ENCODE results near the gene MTCL1.

The MTCL1 gene

DNA sequence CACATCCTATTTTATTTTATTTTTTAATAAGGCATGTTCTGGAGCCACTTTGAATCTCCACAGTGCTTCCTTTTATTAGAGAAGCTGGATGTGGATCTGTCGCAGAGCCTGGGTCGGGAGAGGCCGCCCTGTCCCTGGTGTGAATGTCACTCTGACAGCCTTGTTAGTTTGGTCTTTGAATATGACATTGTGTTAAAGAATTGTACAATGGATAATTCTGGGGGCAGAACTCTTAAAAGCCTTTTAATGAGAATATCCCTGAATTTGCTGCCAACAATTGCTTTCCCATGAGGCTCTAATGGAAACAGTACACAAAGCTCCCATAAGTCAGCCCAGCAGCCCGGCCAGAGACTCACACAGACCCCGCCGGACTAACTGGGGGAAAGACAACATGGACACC, 82.4 kb downstream of the MTCL1 start:
- Histone ChIP-seq H3K4me1 (no peaks in the 10 kb centered on the region), H3K79me2 (no peaks in the 10 kb centered on the region), H3K4me3 (ENCODE audit: low read depth, low read length) (no peak overlapping the region), H3K9me3 (ENCODE audit: control insufficient read depth, low read length) (no peaks in the 10 kb centered on the region), H3K9ac (no peak overlapping the region), H3K4me2 (ENCODE audit: low read length) (no peak overlapping the region), H3K27me3 (ENCODE audit: control insufficient read depth, insufficient read depth, low read length) (no peaks in the 10 kb centered on the region), H2AFZ (no peak overlapping the region), H3K27ac (no peak overlapping the region), H3K36me3 (ENCODE audit: control insufficient read depth, insufficient read depth, low read length) (no peaks in the 10 kb centered on the region)
- TF ChIP-seq, protein P1, sequence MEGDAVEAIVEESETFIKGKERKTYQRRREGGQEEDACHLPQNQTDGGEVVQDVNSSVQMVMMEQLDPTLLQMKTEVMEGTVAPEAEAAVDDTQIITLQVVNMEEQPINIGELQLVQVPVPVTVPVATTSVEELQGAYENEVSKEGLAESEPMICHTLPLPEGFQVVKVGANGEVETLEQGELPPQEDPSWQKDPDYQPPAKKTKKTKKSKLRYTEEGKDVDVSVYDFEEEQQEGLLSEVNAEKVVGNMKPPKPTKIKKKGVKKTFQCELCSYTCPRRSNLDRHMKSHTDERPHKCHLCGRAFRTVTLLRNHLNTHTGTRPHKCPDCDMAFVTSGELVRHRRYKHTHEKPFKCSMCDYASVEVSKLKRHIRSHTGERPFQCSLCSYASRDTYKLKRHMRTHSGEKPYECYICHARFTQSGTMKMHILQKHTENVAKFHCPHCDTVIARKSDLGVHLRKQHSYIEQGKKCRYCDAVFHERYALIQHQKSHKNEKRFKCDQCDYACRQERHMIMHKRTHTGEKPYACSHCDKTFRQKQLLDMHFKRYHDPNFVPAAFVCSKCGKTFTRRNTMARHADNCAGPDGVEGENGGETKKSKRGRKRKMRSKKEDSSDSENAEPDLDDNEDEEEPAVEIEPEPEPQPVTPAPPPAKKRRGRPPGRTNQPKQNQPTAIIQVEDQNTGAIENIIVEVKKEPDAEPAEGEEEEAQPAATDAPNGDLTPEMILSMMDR (IDR thresholded peaks at IDR 0.05), result no peak

DNA sequence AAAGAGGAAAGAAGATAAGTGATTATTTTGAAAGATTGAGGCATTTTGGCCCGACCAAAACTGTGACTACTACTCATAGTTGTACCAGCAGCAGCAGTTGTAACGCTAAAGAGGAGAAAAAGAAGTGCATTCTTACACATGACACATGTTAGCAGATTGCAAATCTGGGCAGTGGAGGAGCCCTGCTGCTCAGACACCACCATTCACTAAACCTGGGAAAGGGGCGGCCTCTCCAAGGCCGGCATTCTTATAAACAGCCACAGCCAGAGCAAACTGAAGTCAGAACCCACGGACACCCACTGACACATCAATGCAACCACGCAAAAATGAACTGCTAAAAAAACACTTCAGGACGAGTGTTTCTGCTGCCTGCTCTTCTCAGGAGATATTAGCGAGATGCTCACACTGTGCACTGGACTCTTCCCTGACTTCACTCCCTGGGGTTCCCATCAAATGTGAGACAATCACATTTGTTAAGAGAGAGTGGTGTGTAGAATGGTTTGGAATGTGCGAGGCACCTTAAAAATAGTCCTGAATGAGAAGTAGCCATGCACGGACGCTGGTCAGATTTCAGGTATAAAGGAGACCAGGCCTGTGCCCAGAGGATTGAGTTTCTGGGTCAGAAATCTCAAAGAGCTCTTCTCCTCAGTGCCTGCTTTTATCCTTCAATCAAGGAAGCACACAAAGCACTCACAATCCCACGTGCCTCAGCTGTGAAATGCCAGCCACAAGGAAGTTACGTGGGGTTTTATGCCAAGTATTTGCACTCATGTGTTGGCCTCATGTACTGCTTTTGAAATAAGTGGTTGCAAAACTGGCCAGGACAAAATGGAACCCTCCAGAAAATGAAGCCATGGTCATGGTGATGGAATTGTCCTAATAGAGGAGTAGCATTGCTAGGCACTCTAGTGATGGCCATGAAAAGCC, 83.4 kb downstream of the MTCL1 start:
- no peaks in the 10 kb centered on the region for H3K4me1 ChIP-seq
- no peak overlapping the region for H2AFZ ChIP-seq
- no peak overlapping the region for H3K4me3 ChIP-seq (ENCODE audit: low read depth, low read length)
- H3K9ac ChIP-seq, result no peak overlapping the region
- no peaks in the 10 kb centered on the region for H3K27me3 ChIP-seq (ENCODE audit: control insufficient read depth, insufficient read depth, low read length)
- no peaks in the 10 kb centered on the region for H3K79me2 ChIP-seq
- no peak overlapping the region for H3K4me2 ChIP-seq (ENCODE audit: low read length)
- TF ChIP-seq, protein P1 (IDR thresholded peaks at IDR 0.05), result no peak
- no peak overlapping the region for H3K27ac ChIP-seq
- no peaks in the 10 kb centered on the region for H3K9me3 ChIP-seq (ENCODE audit: control insufficient read depth, low read length)
- no peaks in the 10 kb centered on the region for H3K36me3 ChIP-seq (ENCODE audit: control insufficient read depth, insufficient read depth, low read length)

DNA sequence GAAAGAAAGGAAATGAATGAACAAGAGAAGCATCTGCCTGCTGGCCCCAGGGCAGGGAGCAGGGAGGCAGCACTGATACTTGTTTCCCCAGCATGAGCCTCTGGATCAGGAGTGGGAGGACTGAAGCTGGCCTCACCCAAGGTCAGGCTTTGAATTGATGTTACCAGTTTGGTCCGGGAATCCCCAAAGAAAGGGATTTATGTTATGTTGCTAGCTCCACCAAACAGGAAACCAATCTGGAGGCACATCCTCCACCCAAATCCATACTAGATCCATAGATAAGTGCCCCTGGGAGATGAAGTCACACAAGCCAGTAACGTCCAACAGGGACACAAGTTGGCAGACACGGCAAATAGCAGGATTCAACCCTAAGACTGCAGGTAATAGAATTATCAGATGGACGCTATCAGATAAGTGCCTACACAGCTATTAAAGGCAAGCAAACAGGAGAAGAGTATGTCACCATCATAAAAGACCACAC, 85.9 kb downstream of the MTCL1 start:
- H3K79me2 ChIP-seq, result no peaks in the 10 kb centered on the region
- H3K9me3 ChIP-seq (ENCODE audit: control insufficient read depth, low read length), result no peaks in the 10 kb centered on the region
- no peaks in the 10 kb centered on the region for H3K27me3 ChIP-seq (ENCODE audit: control insufficient read depth, insufficient read depth, low read length)
- H3K27ac ChIP-seq, result no peak overlapping the region
- H3K9ac ChIP-seq, result no peak overlapping the region
- TF ChIP-seq, protein P1 (IDR thresholded peaks at IDR 0.05), result no peak
- H3K4me1 ChIP-seq, result no peaks in the 10 kb centered on the region
- H3K4me2 ChIP-seq (ENCODE audit: low read length), result no peak overlapping the region
- no peaks in the 10 kb centered on the region for H3K36me3 ChIP-seq (ENCODE audit: control insufficient read depth, insufficient read depth, low read length)
- no peak overlapping the region for H3K4me3 ChIP-seq (ENCODE audit: low read depth, low read length)
- H2AFZ ChIP-seq, result no peak overlapping the region

DNA sequence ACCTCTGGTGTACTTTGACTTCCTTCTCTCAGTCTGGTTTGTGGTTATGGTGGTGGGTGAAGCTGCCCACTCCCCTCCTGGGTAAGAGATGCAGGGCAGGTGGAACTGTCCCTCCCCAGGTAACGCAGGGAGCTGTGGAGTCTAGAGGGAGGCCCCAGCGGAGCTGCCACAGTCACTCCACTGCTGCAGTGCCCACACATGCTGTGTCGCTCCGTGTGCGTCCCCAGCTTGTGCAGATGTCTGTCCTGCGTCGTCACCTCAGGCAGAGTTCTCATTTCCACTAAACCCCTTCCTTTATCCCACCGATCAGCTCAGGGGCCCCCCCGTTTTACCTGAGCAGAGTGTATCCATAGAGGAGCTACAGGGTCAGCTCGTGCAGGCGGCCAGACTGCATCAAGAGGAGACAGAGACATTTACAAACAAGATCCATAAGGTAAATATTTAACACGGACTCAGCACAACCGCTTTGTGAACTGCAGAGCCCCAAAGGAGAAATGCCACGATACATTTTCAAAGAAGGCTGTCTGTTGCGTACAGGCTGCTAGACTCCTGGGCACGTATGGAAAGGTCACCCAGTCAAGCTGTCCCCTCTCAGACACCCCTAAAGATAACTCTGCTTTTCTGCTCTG, 87.4 kb downstream of the MTCL1 start:
- TF ChIP-seq, protein P1 (IDR thresholded peaks at IDR 0.05), result no peak
- Histone ChIP-seq H3K4me3 (ENCODE audit: low read depth, low read length) (no peak overlapping the region), H3K4me1 (no peaks in the 10 kb centered on the region), H3K4me2 (ENCODE audit: low read length) (no peak overlapping the region), H3K9ac (no peak overlapping the region), H3K79me2 (no peaks in the 10 kb centered on the region), H3K27me3 (ENCODE audit: control insufficient read depth, insufficient read depth, low read length) (no peaks in the 10 kb centered on the region), H3K9me3 (ENCODE audit: control insufficient read depth, low read length) (no peaks in the 10 kb centered on the region), H3K27ac (no peak overlapping the region), H2AFZ (no peak overlapping the region), H3K36me3 (ENCODE audit: control insufficient read depth, insufficient read depth, low read length) (no peaks in the 10 kb centered on the region)
